Neural progenitor cell (in vitro differentiated cells): Measurements from ENCODE around the gene NAA25.

Experiments
- EZH2 ChIP-seq: fragments of 200-600 bp; sonication (generic); IDR thresholded peaks from 2 replicates; pipeline ENCODE4 v1.6.1; 2017; ENCODE audit warnings: antibody characterized with exemption, mild to moderate bottlenecking, moderate library complexity
- TF ChIP-seq, protein P1 (sequence below): fragments of 200-600 bp; sonication (generic); IDR thresholded peaks from 2 replicates; pipeline ENCODE4 v1.5.1; 2017; ENCODE audit warnings: antibody characterized with exemption, mild to moderate bottlenecking

DNA sequence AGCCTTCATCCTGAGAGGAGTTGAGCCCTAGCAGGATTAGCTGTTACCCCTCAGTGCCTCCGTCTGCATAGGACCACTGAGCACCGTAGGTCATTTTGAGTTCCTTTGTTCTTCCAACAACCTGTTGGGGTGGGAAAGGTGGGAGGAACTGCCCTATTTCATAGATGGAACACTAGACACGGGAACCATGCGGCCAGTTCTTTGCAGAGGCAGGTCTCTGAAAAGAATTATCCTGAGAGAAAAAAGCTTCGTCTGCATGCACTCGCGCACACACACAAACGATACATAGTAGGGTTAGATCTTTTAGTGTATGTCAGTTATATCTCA, 45.3 kb upstream of the NAA25 start:
- TF ChIP-seq, protein P1, sequence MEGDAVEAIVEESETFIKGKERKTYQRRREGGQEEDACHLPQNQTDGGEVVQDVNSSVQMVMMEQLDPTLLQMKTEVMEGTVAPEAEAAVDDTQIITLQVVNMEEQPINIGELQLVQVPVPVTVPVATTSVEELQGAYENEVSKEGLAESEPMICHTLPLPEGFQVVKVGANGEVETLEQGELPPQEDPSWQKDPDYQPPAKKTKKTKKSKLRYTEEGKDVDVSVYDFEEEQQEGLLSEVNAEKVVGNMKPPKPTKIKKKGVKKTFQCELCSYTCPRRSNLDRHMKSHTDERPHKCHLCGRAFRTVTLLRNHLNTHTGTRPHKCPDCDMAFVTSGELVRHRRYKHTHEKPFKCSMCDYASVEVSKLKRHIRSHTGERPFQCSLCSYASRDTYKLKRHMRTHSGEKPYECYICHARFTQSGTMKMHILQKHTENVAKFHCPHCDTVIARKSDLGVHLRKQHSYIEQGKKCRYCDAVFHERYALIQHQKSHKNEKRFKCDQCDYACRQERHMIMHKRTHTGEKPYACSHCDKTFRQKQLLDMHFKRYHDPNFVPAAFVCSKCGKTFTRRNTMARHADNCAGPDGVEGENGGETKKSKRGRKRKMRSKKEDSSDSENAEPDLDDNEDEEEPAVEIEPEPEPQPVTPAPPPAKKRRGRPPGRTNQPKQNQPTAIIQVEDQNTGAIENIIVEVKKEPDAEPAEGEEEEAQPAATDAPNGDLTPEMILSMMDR, result no peak
- no peak for TF ChIP-seq EZH2
